Activated gamma-delta T cell treated with anti-CD3 and anti-CD28 coated beads, Interleukin-2, amount 50 U/mL, for 16 hours (primary cell): ENCODE measurements around the gene LRRC8D.

Source experiments
- DNase-seq: peaks from one replicate; pipeline ENCODE4 v3.0.0-alpha.2; 2020; ENCODE audit warnings: low read depth

The LRRC8D gene

GRCh38 chr1:89896105-89896942 is 75.5 kb downstream of the LRRC8D start:
- no peak for DNase-seq

GRCh38 chr1:89897347-89898133 is 76.7 kb downstream of the LRRC8D start:
- no peak for DNase-seq

DNA sequence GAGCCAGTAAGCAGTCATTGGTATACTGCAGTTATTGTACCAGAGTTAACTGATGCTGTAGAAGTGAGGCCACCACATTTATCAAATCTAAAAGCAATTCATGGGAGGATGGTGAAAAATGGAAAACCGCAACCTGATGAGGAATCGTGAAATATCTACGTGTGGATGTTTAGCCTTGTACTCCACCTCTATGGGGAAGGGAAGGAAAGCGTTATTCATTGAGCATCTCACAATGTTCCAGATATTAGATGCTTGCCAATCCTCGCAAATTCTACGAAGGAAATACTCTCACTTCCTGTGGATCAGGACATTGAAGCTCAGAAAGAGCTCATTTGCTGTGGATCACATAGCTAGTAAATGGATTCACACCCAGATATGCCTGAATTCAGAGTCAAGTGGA is 77.3 kb downstream of the LRRC8D start:
- no peak for DNase-seq

- no peak for DNase-seq
Observed at GRCh38 chr1:89898695-89899470, 78.1 kb downstream of the LRRC8D start.

DNA sequence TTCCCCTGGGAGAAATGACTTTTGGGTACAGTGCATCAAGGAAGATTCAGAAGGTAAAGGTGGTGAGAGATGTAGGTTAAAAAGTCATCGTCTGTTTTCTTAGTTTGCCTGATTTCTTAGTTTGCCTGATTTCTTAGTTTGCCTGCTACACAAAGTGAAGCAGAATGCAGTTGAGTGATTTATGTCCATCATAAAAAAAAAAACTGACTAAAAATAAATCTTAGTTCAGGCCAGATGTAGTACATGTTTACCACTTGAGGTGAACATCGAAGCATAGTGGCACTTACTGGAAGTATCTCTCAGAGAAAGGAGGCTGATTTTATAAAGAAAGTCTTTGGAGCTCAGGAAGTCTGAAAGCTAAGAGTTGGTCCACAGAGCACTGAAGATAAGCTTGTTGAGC is 79.5 kb downstream of the LRRC8D start:
- no peak for DNase-seq

DNA sequence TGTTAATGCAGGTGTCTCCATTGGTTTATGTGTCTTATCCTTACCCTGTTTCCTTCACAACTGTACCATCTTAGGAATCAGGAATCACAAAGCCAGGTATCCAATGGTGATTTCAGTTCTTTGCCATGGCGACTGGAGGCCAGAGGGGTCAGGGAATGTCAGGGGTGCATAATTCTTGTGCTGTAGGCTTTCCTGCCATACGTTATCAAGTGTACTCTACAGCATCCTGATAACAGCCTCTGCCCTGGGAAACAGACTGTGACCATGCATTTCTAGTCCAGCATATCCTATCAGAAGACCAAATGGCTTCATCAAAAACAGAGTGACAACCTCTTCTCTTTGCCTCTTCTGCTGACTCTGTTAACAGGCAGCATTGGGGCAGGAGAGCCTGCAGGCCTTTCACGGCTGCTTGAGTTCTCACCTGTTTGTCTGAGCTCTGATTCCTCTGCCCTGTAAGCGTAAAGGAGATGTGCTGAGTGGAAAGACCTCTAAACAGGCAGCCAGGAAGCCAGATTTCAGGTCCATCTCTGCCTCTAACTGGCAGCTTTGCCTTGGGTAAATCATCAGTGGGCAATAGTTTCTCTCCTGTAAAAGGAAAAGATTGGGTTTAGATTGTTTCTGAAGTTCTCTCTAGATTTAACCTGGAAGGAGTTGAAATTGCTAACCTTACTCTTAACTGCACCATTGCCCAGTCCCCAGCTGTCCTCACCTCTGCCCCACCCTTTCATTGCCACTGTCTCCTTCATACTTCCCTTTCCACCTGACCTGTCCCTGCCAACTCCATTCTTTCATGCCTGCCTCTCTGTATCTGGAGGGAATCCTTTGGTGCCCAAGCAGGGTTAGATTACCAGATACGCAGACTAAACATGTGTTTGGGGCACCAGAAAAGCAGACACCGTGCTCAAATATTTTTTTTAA is 80.2 kb downstream of the LRRC8D start:
- DNase-seq: no peak

GRCh38 chr1:89901957-89902669 is 81.3 kb downstream of the LRRC8D start:
- no peak for DNase-seq

GRCh38 chr1:89903550-89903949 is 82.7 kb downstream of the LRRC8D start:
- no peak for DNase-seq

- DNase-seq: no peak
Observed at GRCh38 chr1:89904219-89904980, 83.6 kb downstream of the LRRC8D start.

DNA sequence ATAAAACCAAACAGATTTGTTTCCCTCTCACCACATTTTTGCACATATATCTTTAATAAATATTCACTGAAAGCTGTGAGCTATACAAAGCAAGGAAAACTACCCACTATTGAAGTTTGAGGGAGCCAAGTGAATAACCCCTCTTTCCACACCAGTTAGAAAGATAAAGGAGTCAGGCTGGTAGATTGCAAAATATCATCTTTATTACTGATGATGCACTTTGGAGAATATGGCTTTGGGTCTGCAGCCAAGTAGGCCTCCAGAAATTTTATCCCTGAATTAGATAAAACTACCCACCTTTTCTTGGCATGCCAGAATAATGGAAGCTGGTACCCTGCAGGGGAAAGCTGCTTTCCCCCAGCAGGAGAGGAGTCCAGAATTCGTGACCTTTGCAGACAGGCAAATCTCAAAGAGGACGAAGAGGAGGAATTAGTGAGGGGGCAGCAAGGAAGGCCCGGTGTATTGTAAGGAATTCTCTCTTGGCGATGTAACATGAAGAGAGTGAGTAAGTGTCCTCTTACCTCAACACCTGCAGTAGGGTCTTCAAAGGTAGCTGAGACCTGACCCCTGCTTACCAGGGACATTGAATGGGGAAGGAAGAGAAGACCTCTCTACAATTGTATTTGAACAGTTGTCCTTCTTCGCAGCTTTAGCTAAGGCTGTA is 84.7 kb downstream of the LRRC8D start:
- DNase-seq: no peak

DNA sequence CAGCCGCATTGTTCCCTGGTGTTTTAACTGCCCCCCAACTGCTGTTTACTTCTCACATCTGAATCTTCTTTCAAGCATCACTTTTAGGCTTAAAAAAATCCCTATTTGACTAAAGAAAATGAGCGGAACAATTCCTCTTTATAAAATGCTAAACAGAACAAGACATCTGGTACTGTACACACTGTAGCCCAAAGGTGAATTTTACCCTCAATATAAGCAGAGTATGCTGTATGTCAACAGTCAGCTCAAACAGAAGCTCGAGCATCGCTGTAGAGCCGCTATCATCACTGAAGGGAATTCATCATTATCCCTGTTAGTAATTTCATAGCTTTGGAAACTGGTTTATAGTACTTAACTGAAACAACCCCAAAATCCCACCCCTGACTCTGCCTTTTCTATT is 85.3 kb downstream of the LRRC8D start:
- DNase-seq: no peak

GRCh38 chr1:89907727-89908212 is 86.9 kb downstream of the LRRC8D start:
- DNase-seq: no peak

DNA sequence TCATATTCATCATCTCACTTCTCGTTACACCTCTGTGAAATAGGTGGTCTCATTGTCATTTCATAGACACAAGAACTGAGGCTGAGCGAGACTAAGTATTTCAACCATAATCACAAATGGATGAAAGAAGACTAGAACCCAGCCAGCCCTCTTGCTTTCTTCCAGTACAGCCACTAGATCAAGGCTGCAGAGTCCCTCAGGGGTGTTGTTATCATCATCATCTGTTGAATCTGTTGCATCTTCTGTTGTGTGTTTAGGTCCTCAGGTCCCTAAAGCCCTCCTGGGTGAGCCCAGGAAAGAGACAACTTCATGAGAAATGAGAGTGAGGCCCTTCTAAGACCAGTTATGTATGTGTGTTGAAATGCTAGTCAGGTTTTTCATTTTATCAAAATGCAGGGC is 87.4 kb downstream of the LRRC8D start:
- DNase-seq: no peak

DNA sequence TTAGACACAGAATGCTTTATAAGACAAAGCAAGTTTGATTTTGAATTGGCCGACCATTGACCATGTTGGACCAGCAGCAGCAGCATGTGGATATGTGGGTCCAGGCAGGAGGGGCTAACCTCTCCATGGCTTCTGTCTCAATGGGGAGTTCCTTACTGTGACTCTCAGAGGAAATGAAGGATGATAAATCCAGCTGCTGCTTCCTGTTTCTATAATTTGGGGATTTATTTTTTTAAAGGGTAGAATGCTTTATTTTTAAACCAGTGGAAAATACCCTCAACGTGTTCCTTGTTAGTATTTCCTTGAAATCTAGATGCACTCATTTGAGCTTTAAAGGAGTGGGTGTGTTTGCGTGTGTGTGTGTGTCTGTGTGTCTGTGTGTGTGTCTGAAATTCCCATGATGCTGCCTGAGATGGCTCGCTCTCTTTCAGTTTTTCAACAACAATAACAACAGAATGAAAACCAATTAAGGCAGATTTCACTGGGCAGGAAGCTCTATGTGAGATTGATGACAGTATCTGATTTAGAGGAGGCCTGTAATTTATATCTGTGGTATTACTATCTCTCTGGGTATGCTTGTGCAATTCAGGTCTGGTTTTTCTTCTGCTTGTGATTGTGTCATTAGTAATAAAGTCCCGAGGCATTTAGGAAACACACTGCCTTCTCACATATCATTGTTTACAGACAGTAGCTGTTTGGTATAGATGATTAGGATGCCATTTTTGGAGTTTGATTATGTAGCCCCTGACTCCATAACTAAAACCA is 88.0 kb downstream of the LRRC8D start:
- DNase-seq: no peak

DNA sequence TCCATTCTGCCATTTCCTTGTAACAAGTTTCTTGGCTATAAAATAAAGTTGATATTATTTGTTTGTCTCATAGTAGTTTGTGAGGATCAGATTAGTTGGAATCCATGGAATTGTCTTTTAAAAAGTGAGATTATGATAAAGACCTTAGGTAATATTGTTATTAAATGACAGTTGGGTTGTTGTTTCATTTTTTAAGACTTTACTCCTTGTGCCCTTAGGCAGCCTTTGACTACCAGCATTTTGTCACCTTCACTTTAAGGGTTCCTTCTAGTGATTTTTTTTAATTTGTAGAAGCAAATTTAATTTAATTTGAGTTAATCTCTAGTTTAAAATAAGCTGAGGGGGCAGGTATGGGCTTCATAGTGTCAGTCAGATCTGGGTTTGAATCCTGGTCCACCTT is 89.4 kb downstream of the LRRC8D start:
- DNase-seq: no peak

DNA sequence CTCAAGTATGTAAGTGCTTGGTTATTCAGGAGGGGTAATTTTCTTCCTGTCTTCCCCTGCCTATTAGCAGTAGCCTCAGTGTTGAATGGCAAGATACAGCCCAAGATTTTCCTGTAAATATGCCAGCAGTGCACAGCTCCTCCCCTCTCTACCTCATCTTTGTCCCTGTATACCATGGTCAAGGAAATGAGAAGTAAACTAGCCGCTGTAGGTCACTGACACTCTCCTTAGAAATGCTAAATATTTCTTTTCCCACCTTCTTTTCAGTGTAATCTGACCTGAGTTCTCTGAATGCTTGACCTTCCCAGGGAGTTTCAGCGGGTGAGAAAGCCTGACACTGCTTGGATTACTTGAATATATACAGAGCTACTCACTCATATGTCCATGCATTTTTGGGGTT is 89.9 kb downstream of the LRRC8D start:
- no peak for DNase-seq

DNA sequence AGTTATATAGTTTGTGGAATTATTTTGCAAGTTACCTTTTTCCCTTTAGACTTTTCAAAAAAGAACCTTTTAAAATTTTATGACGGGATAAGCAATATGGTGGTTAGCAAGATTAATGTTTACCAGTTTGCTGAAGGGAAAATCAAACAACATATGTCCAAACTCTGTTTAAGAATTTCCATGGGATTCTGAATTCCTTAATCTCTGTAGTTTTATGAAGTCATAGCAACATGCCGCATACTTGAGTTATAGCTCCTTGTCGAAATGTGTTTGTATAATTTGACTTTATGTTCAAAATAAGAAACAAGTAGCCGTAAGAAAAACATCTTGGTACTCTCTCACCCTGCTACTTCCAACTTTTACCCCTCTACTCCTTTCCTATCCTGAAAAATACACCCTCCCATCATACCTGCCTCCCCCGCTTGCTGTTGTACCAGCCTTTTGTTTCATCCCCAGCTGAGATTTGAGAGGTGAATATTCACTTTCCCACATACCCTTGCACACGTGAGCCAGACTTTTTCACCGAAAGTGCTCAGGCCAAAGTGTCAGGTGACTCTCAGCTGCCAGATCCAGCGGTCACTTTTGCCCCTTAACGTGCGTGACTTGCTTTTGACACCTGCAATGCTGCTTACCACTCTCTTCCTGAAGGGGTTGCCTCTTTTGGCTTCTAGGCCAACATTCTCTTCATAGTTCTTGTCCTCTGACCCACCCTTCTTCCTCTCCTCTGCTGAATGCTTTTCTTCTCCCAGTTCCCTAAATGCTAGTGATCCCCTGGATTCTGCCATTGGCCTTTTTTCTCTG is 90.6 kb downstream of the LRRC8D start:
- DNase-seq: no peak

GRCh38 chr1:89912073-89912472 is 91.2 kb downstream of the LRRC8D start:
- no peak for DNase-seq
